Endometrial microvascular endothelial cells (primary cell): ENCODE data around the gene CCDC136. TPM values are rescaled to one million over a fixed set of nuclear protein-coding genes. Genes with fewer than 3 reads are reported as not detected.

Source experiments
- in situ Hi-C: cut with HindIII; loops from 2 replicates; pipeline ENCODE4 v1.10.0; 2017; ENCODE audit warnings: low sequenced_read_pairs, low pct_unique_long_range_greater_than_20kb; ENCODE audit errors: inconsistent ontology term
- total RNA-seq: library from RNA; depleted of rRNA; stranded (reverse); fragments of >200 nt; gene quantifications from one replicate; pipeline ENCODE4 v1.2.3, GENCODE V29; 2015; ENCODE audit errors: inconsistent ontology term

Gene CCDC136
- total RNA-seq, 1 donor from 2014 or later: 0.28 TPM

DNA sequence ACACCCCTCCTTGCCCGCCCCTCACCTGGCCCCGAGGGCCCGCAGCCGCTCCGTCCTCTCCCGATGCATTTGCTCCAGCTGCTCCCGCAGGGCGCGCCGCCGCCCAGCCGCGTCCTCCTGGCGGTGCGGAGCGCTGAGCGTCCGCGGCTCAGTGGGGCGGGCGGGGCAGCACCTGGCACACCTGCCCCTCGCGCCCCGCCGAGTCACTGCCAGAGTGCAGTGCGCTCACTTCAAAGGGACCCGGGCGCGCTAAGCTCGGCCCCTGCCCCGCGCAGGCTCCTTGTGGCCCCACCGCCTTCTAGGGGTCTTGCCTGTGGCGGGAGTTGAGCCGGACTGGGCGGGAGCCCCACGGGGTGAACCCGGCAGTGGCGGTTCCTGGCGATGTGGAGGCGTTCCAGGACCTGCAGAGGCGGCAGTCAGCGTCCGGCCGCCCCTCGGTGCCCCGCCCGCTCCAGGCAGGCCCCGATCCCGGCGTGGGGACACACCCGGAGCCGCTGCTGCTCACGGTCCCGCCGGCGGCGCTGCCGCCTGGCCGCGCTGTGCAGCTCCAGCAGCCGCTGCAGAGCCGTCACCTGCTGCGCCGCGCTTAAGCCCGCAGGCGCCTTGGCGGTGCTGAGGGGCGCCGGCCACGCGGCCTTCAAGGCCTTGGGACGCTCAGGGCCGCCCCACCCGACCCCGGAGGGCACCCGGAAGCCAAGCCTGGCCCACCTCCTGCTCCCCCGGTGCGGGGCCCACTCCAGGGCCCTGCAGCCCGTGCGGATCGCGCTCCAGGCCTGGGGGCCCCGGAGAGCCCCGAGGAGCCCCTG is 77.6 kb downstream of the CCDC136 start:
- in situ Hi-C loops: no loop called here

DNA sequence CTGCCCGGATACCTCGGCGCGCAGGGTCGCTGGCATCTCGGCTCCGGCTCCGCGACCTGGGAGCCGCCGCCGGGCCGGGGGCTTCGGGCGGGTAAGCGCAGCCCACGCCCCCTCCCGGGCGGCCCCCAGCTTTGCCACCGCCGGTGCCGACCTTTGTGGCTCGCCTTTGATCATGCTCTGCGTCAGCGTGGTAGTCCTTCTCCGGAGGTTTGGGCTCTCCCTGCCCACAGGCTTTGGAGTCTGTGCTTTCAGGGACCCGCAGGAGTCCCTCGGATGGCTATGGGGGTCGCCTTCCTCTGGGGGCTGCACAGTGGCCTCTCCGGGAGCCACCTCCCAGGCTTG is 78.1 kb downstream of the CCDC136 start:
- in situ Hi-C loops: no loop called here

DNA sequence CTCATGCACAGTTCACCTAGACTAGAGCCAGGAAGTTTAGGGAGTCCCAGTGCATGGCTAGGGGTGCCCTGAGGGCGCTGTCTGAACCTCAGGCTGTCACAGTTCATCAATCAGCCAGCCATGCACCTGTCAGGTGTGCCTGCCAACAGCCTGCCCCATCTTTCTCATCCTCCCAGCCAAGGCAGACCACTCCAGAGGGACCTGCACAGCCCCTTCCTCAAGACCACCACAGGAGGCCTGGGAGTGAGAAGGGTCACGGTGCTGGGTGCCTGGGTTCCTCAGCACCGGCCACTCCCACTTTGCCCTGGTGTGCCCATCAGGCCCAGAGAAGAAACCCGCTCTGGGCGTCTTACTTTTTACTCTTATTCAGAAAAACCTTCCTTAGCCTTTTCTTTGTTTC is 79.3 kb downstream of the CCDC136 start:
- in situ Hi-C loops: no loop called here

Other genes with a start within 250 kb of the CCDC136 start
- gene GARIN1A, start 119.7 kb upstream of the CCDC136 start, total RNA-seq: not detected
- gene CALU, start 52.6 kb upstream of the CCDC136 start, total RNA-seq: 265 TPM
- gene OPN1SW, start 16.2 kb upstream of the CCDC136 start, total RNA-seq: not detected
- 155 TPM for gene FLNC, start 38.4 kb downstream of the CCDC136 start, total RNA-seq
- 135 TPM for gene ATP6V1F, start 70.9 kb downstream of the CCDC136 start, total RNA-seq
- 0.37 TPM for gene KCP, start 118.7 kb downstream of the CCDC136 start, total RNA-seq
- gene IRF5, start 146.0 kb downstream of the CCDC136 start, total RNA-seq: 1.9 TPM